ENCODE data around the gene CC2D1A.

Gene CC2D1A

DNA sequence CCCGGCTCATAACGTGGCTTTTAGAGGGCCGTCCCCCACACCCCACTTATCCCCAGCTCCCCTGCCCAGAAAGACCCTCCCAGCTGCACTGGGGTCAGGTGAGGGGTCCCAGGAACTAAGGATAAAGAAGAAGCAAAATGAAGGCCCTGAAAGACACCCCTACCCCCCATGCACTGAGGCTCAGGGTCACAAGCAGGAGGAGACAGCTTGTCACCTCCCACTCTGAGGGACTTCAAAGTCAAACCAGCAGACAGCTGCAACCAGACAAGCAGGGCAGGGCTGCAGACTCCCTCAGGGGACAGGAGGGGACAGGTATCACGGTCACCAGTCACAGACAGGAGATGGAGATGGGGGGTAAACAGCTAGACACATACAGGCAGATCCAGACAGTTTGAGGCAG, 35.1 kb upstream of the CC2D1A start:
- TF ChIP-seq, protein P1, sequence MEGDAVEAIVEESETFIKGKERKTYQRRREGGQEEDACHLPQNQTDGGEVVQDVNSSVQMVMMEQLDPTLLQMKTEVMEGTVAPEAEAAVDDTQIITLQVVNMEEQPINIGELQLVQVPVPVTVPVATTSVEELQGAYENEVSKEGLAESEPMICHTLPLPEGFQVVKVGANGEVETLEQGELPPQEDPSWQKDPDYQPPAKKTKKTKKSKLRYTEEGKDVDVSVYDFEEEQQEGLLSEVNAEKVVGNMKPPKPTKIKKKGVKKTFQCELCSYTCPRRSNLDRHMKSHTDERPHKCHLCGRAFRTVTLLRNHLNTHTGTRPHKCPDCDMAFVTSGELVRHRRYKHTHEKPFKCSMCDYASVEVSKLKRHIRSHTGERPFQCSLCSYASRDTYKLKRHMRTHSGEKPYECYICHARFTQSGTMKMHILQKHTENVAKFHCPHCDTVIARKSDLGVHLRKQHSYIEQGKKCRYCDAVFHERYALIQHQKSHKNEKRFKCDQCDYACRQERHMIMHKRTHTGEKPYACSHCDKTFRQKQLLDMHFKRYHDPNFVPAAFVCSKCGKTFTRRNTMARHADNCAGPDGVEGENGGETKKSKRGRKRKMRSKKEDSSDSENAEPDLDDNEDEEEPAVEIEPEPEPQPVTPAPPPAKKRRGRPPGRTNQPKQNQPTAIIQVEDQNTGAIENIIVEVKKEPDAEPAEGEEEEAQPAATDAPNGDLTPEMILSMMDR (IDR thresholded peaks at IDR 0.05; ENCODE audit: low read length, missing control alignments), result no peak
- no peak overlapping the region for H3K4me3 ChIP-seq (replicated peaks; ENCODE audit: low read depth, low read length)
- DNase-seq (ENCODE audit: low read depth), result no peak

DNA sequence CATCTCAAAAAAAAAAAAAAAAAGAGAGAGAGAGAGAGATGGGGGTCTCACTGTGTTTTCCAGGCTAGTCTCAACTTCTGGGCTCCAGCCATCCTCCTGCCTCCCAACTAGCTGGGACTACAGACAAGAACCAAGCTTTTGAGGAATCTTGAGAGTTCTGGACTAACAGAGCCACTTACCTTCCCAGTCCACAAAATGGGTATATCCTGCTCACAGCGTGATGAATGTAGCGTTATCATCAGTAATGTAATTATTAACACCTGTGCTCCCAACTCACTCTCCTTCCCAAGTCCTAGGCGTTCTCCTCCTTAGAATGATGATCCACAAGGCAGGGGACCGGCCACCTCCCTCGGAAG, 33.7 kb upstream of the CC2D1A start:
- H3K4me3 ChIP-seq (replicated peaks; ENCODE audit: low read depth, low read length), result no peak overlapping the region

DNA sequence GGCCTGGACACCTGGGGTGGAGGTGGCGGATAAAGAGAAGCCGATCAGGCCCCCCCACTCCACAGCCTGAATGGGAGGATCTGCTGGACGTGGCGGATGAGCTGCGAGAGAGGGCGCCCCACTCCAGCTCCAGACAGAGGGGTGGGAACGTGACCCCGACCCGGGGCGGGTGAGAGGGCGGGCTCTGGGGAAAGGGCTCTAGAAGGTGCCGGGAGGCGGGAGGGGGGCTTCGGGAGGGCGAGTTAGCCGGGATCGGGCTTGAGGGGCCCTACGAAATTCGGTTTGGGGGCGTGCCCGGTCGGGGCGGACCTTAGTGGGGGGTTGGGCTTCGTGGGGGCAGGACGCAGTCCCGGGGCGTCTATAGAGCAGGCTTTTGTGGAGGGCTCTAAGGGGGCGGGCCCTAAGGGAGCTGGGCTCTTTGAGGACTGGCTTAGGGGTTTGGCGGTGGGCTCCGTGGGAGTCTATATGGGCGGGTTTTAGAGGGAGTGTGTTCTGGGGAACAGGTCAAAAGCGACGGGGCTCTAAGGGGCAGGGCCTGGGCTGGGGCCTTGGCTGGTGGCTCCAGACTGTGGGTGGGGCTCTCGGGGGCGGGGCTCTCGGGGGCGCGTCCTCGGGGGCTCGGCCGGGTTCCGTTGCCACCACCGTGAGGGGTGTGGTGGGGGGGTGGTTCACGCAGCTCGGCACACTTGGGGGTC, 33.2 kb upstream of the CC2D1A start:
- DNase-seq (ENCODE audit: low read depth), result no peak
- peak overlapping the region; percentile 19 for H3K4me3 ChIP-seq (replicated peaks; ENCODE audit: low read depth, low read length)
- TF ChIP-seq, protein P1 (IDR thresholded peaks at IDR 0.05; ENCODE audit: low read length, missing control alignments), result no peak

More for the DNA sequence above, 33.7 kb upstream of the CC2D1A start:
- DNase-seq (ENCODE audit: low read depth), result no peak
- TF ChIP-seq, protein P1 (IDR thresholded peaks at IDR 0.05; ENCODE audit: low read length, missing control alignments), result no peak

DNA sequence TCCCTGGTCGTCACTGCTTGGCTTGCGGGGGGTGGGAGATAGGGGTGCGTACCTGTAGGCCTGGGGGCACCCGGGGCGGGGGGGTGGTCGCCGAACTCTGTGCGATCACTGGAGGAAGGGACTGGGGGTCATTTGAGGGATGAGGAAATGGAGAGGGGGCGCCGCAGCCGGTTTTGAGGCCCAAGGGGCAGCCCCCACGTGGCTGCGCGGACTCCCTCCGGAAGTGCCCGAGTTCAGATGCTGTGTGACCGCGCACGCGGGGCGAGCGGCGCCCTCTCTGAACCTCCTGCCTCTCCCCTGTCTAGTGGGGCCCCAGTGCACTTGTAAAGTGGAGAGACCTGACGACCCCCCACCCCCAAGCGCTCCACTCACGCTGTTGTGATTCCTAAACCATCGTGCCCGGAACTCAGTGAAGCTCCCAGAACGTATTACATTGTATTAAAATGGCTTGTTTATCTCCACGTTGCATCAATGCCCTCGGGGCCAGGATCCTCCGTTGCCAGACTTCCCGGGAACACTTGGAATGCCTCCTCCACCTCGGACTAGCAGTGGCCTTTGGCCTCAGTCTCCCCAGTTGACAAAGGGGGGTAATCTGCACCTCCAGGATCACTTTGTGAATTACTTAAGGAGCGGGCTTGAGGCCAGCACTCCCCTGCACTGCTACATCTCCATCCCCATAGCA, 32.0 kb upstream of the CC2D1A start:
- TF ChIP-seq, protein P1 (IDR thresholded peaks at IDR 0.05; ENCODE audit: low read length, missing control alignments), result no peak

DNA sequence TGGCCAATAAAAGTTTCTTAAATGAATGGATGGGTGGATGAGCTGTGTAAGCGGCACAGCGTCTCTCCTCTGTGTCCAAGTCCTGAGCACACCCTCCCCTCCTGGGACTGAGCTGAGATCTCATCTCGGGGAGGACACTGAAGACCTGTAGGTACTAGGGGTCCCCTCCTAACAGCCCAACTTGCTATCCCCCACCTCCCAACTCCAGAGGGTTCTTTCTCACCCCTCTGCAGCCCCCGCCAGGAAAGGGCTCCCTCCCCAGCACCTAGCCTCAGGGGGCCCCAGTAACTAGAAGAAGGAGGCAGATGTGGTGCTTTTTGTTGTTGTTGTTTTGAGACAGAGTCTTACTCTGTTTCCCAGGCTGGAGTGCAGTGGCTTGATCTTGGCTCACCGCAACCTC, 30.2 kb upstream of the CC2D1A start:
- TF ChIP-seq, protein P1 (IDR thresholded peaks at IDR 0.05; ENCODE audit: low read length, missing control alignments), result no peak
- no peak for DNase-seq (ENCODE audit: low read depth)
- no peak overlapping the region for H3K4me3 ChIP-seq (replicated peaks; ENCODE audit: low read depth, low read length)

More for the DNA sequence above, 32.0 kb upstream of the CC2D1A start:
- no peak overlapping the region for H3K4me3 ChIP-seq (replicated peaks; ENCODE audit: low read depth, low read length)
- DNase-seq (ENCODE audit: low read depth), result no peak

DNA sequence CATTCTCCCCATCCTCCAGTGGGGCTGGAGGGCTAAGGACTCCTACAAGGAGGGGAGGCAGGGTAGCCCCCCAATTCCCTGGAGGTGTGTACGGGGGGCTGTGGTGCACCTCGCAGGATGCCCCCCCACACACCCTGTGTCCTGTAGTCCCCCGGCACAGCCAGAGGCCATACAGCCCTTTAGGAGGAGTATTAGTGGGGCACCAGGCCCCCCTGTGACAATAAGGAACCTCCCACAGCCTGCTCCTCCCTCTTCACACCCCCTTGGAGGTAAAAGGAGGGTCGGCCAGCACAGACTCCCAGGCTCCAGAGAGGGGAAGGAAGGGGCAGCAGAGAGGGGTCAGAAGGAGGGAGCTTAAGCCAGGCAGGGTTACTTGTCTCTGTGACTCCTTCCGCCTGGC, 29.2 kb upstream of the CC2D1A start, which contains the start of gene NANOS3:
Gene NANOS3, plus strand, starts transcription at position 301 of the 400 bp plus-strand sequence. CDS start 115 bp downstream, outside the sequence.
- H3K4me3 ChIP-seq (replicated peaks; ENCODE audit: low read depth, low read length), result no peak within 1 kb of the TSS
- DNase-seq (ENCODE audit: low read depth), result no peak
- TF ChIP-seq, protein P1 (IDR thresholded peaks at IDR 0.05; ENCODE audit: low read length, missing control alignments), result no peak

Measured in fibroblast of pulmonary artery (primary cell).